Hepatocyte (in vitro differentiated cells): ENCODE measurements around the gene LIPA.

ENCODE experiments used
- EZH2phosphoT487 ChIP-seq: fragments of 200-600 bp; sonication (generic); IDR thresholded peaks from one replicate; pipeline ENCODE4 v1.6.1; 2018; ENCODE audit warnings: antibody characterized with exemption, mild to moderate bottlenecking, low read depth, moderate library complexity; ENCODE audit not compliant: unreplicated experiment, severe bottlenecking
- TF ChIP-seq, protein P1 (sequence below): fragments of 200-600 bp; sonication (generic); IDR thresholded peaks from 2 replicates; pipeline ENCODE4 v1.5.1; 2016; ENCODE audit warnings: antibody characterized with exemption, mild to moderate bottlenecking; ENCODE audit not compliant: poor library complexity

DNA sequence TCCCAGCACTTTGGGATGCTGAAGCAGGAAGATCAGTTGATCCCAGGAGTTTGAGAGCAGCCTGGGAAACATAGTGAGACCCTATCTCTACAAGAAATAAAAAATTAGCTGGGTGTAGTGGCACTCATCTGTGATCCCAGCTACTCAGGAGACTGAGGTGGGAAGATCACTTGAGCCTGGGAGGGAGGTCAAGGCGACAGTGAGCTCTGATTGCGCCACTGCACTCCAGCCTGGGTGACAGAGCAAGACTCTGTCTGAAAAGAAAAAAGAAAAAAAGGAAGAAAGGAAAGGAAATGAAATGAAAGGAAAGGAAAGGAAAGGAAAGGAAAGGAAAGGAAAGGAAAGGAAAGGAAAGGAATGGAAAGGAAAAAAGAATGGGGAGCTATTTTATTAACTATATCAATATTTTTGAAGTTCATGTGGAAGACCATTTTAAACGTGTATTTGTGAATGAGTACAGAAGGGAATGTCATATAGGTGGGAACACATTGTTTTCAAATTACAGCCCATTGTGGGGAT, 43.2 kb upstream of the LIPA start:
- TF ChIP-seq, protein P1, sequence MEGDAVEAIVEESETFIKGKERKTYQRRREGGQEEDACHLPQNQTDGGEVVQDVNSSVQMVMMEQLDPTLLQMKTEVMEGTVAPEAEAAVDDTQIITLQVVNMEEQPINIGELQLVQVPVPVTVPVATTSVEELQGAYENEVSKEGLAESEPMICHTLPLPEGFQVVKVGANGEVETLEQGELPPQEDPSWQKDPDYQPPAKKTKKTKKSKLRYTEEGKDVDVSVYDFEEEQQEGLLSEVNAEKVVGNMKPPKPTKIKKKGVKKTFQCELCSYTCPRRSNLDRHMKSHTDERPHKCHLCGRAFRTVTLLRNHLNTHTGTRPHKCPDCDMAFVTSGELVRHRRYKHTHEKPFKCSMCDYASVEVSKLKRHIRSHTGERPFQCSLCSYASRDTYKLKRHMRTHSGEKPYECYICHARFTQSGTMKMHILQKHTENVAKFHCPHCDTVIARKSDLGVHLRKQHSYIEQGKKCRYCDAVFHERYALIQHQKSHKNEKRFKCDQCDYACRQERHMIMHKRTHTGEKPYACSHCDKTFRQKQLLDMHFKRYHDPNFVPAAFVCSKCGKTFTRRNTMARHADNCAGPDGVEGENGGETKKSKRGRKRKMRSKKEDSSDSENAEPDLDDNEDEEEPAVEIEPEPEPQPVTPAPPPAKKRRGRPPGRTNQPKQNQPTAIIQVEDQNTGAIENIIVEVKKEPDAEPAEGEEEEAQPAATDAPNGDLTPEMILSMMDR = no peak
- no peak for TF ChIP-seq EZH2phosphoT487
